IPS-18a (cell line): ENCODE data around the gene NRXN3.

Experiments used
- H3K27ac ChIP-seq: one replicate; pipeline ENCODE4 v1.5.1; 2013; ENCODE audit warnings: low read length
- H3K27me3 ChIP-seq: one replicate; pipeline ENCODE4 v1.6.1; 2013; ENCODE audit warnings: mild to moderate bottlenecking, low read length; ENCODE audit not compliant: control insufficient read depth, insufficient read depth
- H3K36me3 ChIP-seq: one replicate; pipeline ENCODE4 v1.6.1; 2013; ENCODE audit warnings: low read depth, low read length; ENCODE audit not compliant: control insufficient read depth
- H3K4me1 ChIP-seq: one replicate; pipeline ENCODE4 v1.6.1; 2013; ENCODE audit warnings: low read depth, low read length; ENCODE audit not compliant: control insufficient read depth
- H3K4me3 ChIP-seq: one replicate; pipeline ENCODE4 v1.5.1; 2013; ENCODE audit warnings: low read length
- H3K9ac ChIP-seq: one replicate; pipeline ENCODE4 v1.6.1; 2013; ENCODE audit warnings: mild to moderate bottlenecking, low read length, moderate library complexity
- H3K9me3 ChIP-seq: one replicate; pipeline ENCODE4 v1.6.1; 2013; ENCODE audit warnings: low read depth, low read length; ENCODE audit not compliant: control insufficient read depth

The NRXN3 gene

DNA sequence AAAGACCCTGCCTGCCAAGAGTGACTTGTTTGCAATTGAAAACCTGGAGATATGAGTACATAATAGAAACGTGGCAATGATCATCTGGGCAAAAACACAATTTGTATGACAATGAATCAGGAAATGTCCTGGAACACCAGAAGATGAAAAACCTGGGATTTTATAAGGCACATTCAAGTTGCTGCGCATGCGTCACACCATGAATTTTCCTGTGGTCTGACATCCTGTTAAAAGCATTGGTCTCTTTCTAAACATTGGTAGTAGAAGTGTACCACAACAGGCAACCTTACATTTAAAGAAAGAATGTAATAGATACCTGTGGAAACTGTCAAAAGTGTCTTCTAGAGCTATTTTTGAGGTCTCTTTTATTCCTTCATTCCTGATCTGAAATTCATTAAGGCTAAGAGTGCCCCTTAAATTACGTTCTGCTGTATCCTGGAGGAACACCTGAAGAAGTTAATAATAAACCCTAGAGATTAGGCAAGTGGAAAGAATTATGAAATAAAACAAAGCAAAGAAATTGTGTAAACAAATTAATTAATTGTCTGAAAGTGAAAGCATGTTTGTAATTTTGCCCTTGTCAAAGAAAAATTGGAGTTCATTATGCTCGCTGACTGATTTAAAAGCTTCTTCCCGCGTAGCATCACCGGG, 1364.7 kb downstream of the NRXN3 start:
- Histone ChIP-seq H3K4me3 (no peak overlapping the region), H3K4me1 (peaks cover 11% of the 10 kb centered on the region), H3K27ac (no peak overlapping the region), H3K9me3 (no peaks in the 10 kb centered on the region), H3K9ac (no peak overlapping the region), H3K27me3 (no peaks in the 10 kb centered on the region), H3K36me3 (no peaks in the 10 kb centered on the region)

DNA sequence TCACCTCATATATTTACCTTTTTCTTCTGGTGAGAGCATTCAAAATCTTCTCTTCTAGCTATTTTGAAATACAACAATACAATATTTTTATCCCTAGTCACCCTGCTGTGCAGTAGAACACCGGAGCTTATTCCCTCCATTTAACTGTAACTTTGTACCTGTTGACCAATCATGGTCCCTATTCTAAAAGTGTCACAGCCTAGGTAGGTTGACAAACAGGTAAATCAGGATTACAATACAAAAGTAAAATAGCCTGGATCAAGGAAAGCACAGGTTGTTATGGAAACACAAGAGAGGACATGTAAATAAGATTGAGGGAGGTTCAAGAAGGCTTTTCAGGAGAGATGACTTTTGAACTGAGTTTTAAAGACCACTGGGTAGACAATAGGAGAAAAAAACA, 1370.2 kb downstream of the NRXN3 start:
- Histone ChIP-seq H3K4me1 (peaks cover 4% of the 10 kb centered on the region), H3K36me3 (no peaks in the 10 kb centered on the region), H3K9me3 (no peaks in the 10 kb centered on the region), H3K27ac (no peak overlapping the region), H3K9ac (no peak overlapping the region), H3K27me3 (no peaks in the 10 kb centered on the region), H3K4me3 (no peak overlapping the region)

DNA sequence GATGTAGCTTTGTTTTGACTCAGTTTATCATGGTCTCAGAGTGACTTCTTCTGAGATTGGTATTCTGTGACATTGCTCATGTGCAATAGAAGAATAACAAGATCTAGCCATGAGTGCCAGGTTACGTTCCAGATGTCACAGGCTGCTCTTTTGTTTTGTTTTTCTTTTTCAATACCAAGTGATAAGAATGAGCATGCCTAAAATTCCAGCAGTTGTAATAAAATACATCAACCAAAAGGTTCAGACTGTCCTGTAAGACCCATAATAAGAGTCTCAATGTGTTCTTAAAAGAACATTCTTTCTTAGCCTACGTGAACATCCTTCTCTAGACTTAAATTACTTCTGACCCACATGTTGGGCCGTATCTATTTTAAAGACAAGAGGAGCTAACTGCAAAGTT, 1371.9 kb downstream of the NRXN3 start:
- no peak overlapping the region for H3K4me3 ChIP-seq
- peaks cover 4% of the 10 kb centered on the region for H3K4me1 ChIP-seq
- H3K36me3 ChIP-seq: no peaks in the 10 kb centered on the region
- H3K9ac ChIP-seq: no peak overlapping the region
- H3K27ac ChIP-seq: no peak overlapping the region
- H3K27me3 ChIP-seq: no peaks in the 10 kb centered on the region
- H3K9me3 ChIP-seq: no peaks in the 10 kb centered on the region

DNA sequence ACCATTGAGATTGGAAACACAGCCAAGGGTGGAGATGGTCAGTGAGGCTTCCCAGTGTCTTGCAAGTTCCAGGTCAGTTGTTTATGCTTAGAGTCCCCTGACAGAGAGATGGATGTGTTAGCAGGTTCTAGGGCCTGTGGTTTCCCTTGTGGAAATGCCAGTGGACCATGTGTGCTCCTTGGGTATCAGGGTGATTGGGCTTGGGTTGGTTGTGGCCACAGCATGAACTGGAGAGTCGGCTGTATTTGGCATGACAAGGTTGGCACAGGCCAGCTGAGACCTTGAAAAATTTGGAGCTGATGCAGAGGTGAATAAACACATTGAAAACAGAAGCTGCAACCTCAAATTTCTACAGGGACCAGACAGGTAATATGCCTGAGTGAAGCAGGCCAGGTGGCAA, 1373.2 kb downstream of the NRXN3 start:
- H3K4me3 ChIP-seq: no peak overlapping the region
- no peak overlapping the region for H3K27ac ChIP-seq
- H3K36me3 ChIP-seq: no peaks in the 10 kb centered on the region
- H3K27me3 ChIP-seq: no peaks in the 10 kb centered on the region
- no peak overlapping the region for H3K9ac ChIP-seq
- no peaks in the 10 kb centered on the region for H3K9me3 ChIP-seq
- peaks cover 4% of the 10 kb centered on the region for H3K4me1 ChIP-seq

DNA sequence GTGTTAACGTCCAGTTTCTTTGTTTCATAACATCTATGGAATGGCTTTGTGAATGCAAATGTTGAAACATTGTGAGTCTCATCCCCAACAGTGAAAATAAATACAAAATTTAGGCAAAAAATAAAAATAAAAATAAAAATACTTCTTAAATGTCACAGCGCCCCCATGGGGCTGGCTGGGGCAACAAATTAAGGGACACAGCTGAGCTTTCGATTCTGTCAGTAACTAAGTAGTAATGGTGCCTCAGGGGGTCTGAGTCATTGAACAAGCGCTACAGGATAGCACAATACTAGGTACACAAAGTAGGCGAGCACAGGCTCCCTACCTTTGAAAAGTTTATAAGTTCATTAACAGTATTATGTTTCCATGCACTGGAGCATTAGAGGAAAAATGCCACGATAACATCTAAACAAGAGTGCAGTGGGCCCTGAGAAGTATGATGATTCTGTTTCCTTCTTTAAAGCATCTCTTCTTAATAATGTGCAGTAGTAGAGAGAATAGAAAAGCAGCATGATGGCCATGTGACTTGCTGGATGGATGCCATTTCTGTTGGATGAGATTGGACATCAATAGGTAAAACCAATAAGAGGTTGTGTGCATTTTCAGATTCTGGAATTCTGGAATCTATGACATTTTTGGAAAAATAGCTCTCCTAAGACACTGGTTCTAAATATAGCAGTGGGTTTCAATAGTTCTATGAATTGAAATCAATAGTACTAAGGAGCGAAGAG, 1374.0 kb downstream of the NRXN3 start:
- H3K9ac ChIP-seq: no peak overlapping the region
- no peak overlapping the region for H3K27ac ChIP-seq

DNA sequence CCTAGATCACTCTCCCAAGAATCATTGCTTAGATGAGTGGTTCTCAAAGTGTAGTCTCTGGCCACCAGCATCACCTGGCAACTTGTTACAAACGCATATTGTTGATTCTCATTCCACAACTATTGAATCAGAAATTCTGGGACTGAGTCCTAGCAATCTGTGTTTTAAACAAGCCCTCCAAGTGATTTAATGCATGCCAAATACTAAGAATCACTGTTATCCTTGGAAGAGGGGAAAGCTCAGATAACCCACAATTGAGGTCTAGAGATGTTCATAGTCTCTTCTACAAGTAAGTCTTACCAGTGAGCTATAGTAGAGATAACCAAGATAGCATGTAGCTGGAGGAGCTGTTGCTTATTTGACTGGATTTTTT, 1374.5 kb downstream of the NRXN3 start:
- H3K27ac ChIP-seq: no peak overlapping the region
- H3K27me3 ChIP-seq: no peaks in the 10 kb centered on the region
- H3K4me3 ChIP-seq: no peak overlapping the region
- peaks cover 4% of the 10 kb centered on the region for H3K4me1 ChIP-seq
- H3K9ac ChIP-seq: no peak overlapping the region
- H3K9me3 ChIP-seq: no peaks in the 10 kb centered on the region
- H3K36me3 ChIP-seq: no peaks in the 10 kb centered on the region

More for the DNA sequence above, 1374.0 kb downstream of the NRXN3 start:
- H3K4me3 ChIP-seq: no peak overlapping the region
- H3K36me3 ChIP-seq: no peaks in the 10 kb centered on the region
- H3K4me1 ChIP-seq: peaks cover 4% of the 10 kb centered on the region
- no peaks in the 10 kb centered on the region for H3K27me3 ChIP-seq
- H3K9me3 ChIP-seq: no peaks in the 10 kb centered on the region

DNA sequence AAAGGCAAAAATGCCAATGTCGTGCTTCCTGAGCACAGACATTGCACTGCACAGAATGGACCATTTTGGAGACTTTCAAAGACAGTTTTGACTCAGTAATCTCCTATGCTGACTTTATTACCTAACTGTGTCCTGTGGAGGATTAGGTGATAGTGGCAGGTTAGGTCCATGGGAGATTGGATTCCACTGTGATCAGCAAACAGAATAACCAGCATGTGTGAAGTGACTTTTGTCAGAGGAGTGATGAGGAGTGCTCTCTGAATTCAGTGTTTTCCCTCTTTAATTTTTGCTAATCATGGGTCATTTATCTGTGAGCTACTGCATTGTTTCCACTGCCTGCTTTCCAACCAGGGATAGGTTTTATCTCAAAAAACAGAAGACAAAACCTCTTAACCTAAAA, 1378.7 kb downstream of the NRXN3 start:
- Histone ChIP-seq H3K27me3 (no peaks in the 10 kb centered on the region), H3K9me3 (no peaks in the 10 kb centered on the region), H3K27ac (no peak overlapping the region), H3K4me1 (peaks cover 23% of the 10 kb centered on the region), H3K9ac (no peak overlapping the region), H3K36me3 (no peaks in the 10 kb centered on the region), H3K4me3 (no peak overlapping the region)

DNA sequence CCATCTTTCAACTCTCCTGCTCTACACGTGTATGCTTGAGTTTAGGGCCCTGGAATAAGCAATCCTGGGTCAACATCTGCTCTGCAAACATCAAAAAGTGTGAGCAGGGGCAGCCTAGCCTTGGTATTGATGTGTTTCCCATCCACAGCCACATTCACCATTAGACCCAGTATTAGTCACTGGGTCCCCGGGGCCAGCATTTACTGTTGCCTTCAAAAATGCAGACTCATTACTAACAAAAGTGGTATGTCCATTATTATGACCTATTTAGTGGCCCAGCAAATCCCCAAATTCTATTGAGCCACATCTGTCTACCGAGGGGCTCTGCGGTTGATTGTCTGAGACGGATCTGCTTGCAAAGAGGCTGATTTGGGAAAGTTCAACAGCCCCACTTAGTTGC, 1379.3 kb downstream of the NRXN3 start:
- Histone ChIP-seq H3K4me3 (no peak overlapping the region), H3K27ac (no peak overlapping the region), H3K9ac (no peak overlapping the region), H3K4me1 (peaks cover 19% of the 10 kb centered on the region), H3K27me3 (no peaks in the 10 kb centered on the region), H3K9me3 (no peaks in the 10 kb centered on the region), H3K36me3 (no peaks in the 10 kb centered on the region)

DNA sequence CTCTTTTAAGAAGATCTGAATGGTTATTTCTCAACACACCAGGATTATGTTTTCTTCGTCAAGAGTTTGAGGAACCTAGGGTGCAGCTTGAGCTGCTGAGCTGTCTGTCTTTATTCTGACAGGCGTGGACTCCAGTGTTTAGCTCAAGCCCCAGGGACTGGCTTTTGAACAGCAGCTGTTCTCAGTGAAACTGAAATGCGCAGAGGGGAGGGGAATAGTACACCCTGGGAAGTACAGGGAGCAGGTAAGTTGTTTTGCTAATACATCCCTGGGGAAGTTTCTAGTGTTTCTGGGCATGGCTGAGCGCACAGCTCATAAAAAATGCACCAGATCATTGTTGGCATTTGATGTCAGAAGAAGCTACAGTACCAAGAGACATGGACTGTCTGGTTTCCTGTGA, 1381.3 kb downstream of the NRXN3 start:
- Histone ChIP-seq H3K27me3 (no peaks in the 10 kb centered on the region), H3K4me3 (no peak overlapping the region), H3K9ac (no peak overlapping the region), H3K4me1 (peaks cover 19% of the 10 kb centered on the region), H3K36me3 (no peaks in the 10 kb centered on the region), H3K27ac (no peak overlapping the region), H3K9me3 (no peaks in the 10 kb centered on the region)

DNA sequence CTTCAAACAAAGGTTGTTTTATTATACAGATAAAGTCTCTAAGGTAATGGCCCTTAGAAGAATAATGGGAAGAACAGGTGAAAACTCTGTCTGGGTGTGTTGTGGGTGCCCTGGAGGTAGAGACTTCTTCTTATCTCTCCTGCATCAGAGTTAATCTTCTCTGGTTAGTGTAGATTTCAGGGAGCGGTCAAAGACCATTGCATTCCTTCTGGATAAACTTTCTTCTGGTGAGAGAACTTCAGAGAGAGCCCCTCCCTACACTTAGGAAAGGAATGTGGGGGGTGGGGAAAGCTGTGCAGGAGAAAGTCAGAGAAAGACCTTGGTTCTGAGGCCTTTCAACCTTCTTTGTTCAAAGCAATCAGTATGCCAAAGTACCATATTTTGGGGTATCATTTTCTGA, 1382.6 kb downstream of the NRXN3 start:
- Histone ChIP-seq H3K9me3 (peaks cover 1% of the 10 kb centered on the region), H3K4me1 (peaks cover 19% of the 10 kb centered on the region), H3K9ac (no peak overlapping the region), H3K27me3 (no peaks in the 10 kb centered on the region), H3K27ac (no peak overlapping the region), H3K36me3 (no peaks in the 10 kb centered on the region), H3K4me3 (peak overlapping the region; percentile 3)

DNA sequence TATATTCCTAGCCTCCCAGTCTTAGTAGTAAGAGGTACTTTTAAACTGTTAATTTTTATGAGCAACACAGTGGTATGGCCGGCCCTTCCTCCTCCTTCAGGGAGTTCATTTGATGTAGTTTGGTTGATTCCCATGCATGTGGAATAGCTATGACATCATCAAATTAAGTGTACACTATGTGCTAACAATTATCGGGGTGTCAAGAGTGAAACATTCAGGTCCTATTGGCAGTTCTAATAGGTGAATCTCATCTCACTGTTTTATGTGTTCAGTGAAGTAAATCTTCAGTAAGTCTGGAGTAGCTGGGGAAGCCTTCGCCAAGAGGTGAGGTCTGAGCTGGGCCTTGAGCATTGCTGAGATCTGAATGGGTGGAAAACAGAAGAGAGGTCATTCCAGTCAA, 1384.6 kb downstream of the NRXN3 start:
- no peaks in the 10 kb centered on the region for H3K36me3 ChIP-seq
- H3K27me3 ChIP-seq: no peaks in the 10 kb centered on the region
- peaks cover 19% of the 10 kb centered on the region for H3K4me1 ChIP-seq
- no peak overlapping the region for H3K4me3 ChIP-seq
- H3K9ac ChIP-seq: no peak overlapping the region
- peaks cover 2% of the 10 kb centered on the region for H3K9me3 ChIP-seq
- no peak overlapping the region for H3K27ac ChIP-seq

DNA sequence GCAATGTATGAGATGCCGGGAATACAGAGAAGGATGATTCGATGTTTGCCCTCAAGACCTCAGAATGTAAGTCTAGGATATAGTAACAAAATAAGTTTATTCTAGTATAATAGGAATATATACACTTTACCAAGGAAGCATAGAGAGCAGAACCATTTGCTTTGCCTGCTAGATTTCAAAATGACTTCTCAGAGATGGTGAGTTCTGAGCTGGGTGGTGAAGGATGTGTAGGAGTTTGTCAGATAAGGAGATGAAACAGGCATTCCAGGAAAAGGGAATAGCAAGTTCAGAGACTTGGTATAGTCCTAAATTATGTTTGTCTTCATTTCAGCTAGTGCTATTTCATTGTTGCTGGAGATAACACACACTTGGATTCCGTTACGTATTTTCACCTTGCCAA, 1385.3 kb downstream of the NRXN3 start:
- H3K9ac ChIP-seq: no peak overlapping the region
- no peaks in the 10 kb centered on the region for H3K27me3 ChIP-seq
- peaks cover 2% of the 10 kb centered on the region for H3K9me3 ChIP-seq
- H3K4me3 ChIP-seq: no peak overlapping the region
- no peaks in the 10 kb centered on the region for H3K36me3 ChIP-seq
- H3K27ac ChIP-seq: no peak overlapping the region
- H3K4me1 ChIP-seq: peaks cover 19% of the 10 kb centered on the region
